Effector memory CD4-positive, alpha-beta T cell (primary cell): ENCODE results near the gene SHANK1.
"Not testable (repeated sequence)": the region's sequence is repeated elsewhere in the genome, so short reads cannot be mapped to it uniquely, and the experiment has no call there.

Experiments
- DNase-seq, 3 donors: peaks; one replicate each; pipeline ENCODE4 v3.0.0-alpha.2; 2020
- H3K27ac ChIP-seq: 2 replicates; pipeline ENCODE4 v1.7.0; 2013; ENCODE audit warnings: mild to moderate bottlenecking, low read length, moderate library complexity; ENCODE audit not compliant: insufficient read depth, poor library complexity, severe bottlenecking
- H3K27me3 ChIP-seq: replicated peaks from 2 replicates; pipeline ENCODE4 v1.7.0; 2013; ENCODE audit warnings: mild to moderate bottlenecking, low read length; ENCODE audit not compliant: insufficient read depth, control insufficient read depth, poor library complexity, severe bottlenecking
- H3K36me3 ChIP-seq: 2 replicates; pipeline ENCODE4 v1.7.0; 2013; ENCODE audit warnings: mild to moderate bottlenecking, low read length, moderate library complexity; ENCODE audit not compliant: control insufficient read depth, insufficient read depth
- H3K4me1 ChIP-seq: 2 replicates; pipeline ENCODE4 v1.7.0; 2013; ENCODE audit warnings: low read length, mild to moderate bottlenecking; ENCODE audit not compliant: control insufficient read depth, insufficient read depth, poor library complexity, severe bottlenecking
- H3K4me3 ChIP-seq: 2 replicates; pipeline ENCODE4 v1.7.0; 2013; ENCODE audit warnings: low read length, low read depth, mild to moderate bottlenecking; ENCODE audit not compliant: insufficient read depth, poor library complexity, severe bottlenecking
- H3K9me3 ChIP-seq: 2 replicates; pipeline ENCODE4 v1.7.0; 2013; ENCODE audit warnings: mild to moderate bottlenecking, low read length, moderate library complexity; ENCODE audit not compliant: control insufficient read depth
- total RNA-seq, 3 donors: gene quantifications; one replicate each; lab custom pipeline; 2026; lab: John Stamatoyannopoulos, UW

The SHANK1 gene
- 0.09 to 0.39 (median 0.17) reads per million in 3 donors for total RNA-seq

GRCh38 chr19:50719566-50719965 is at the start of gene SHANK1:
TSS of gene SHANK1 (minus strand) at chr19:50719802. CDS start at chr19:50716919, 2,883 bp downstream.
- DNase-seq: no peak
- no peaks in the 10 kb centered on the region for H3K9me3 ChIP-seq
- no peaks in the 10 kb centered on the region for H3K36me3 ChIP-seq
- H3K4me1 ChIP-seq: peaks cover 18% of the 10 kb centered on the region
- no peak within 1 kb of the TSS for H3K4me3 ChIP-seq
- H3K27ac ChIP-seq: no peak within 1 kb of the TSS
- peaks cover 22% of the 10 kb centered on the region for H3K27me3 ChIP-seq

- Histone ChIP-seq H3K27ac (no peak overlapping the region), H3K4me1 (no peaks in the 10 kb centered on the region), H3K9me3 (no peaks in the 10 kb centered on the region), H3K27me3 (no peaks in the 10 kb centered on the region), H3K4me3 (no peak overlapping the region), H3K36me3 (no peaks in the 10 kb centered on the region)
- no peak for DNase-seq
These were observed 48.7 kb upstream of the SHANK1 start for GRCh38 chr19:50768277-50768676.

GRCh38 chr19:50767263-50767662 is 47.7 kb upstream of the SHANK1 start:
- H3K27me3 ChIP-seq, H3K36me3 ChIP-seq, H3K27ac ChIP-seq, DNase-seq, H3K4me1 ChIP-seq, H3K9me3 ChIP-seq, H3K4me3 ChIP-seq: not testable (repeated sequence)

GRCh38 chr19:50766746-50767145 is 47.1 kb upstream of the SHANK1 start:
- not testable (repeated sequence) for H3K27ac ChIP-seq, DNase-seq, H3K27me3 ChIP-seq, H3K4me3 ChIP-seq, H3K4me1 ChIP-seq, H3K9me3 ChIP-seq, H3K36me3 ChIP-seq

- Histone ChIP-seq H3K27me3 (no peaks in the 10 kb centered on the region), H3K36me3 (no peaks in the 10 kb centered on the region), H3K4me1 (no peaks in the 10 kb centered on the region), H3K9me3 (no peaks in the 10 kb centered on the region), H3K4me3 (no peak overlapping the region), H3K27ac (no peak overlapping the region)
- no peak for DNase-seq
These were observed 44.8 kb upstream of the SHANK1 start for GRCh38 chr19:50764409-50764808.

GRCh38 chr19:50763521-50763920 is 43.9 kb upstream of the SHANK1 start:
- H3K4me1 ChIP-seq, H3K36me3 ChIP-seq, H3K27me3 ChIP-seq, H3K9me3 ChIP-seq, H3K4me3 ChIP-seq, H3K27ac ChIP-seq, DNase-seq: not testable (repeated sequence)

- not testable (repeated sequence) for H3K27me3 ChIP-seq, H3K9me3 ChIP-seq, H3K4me1 ChIP-seq, H3K4me3 ChIP-seq, H3K36me3 ChIP-seq, H3K27ac ChIP-seq, DNase-seq
These were observed 41.9 kb upstream of the SHANK1 start for GRCh38 chr19:50761501-50761900.

- DNase-seq: no peak
- no peak overlapping the region for H3K4me3 ChIP-seq
- no peaks in the 10 kb centered on the region for H3K4me1 ChIP-seq
- no peaks in the 10 kb centered on the region for H3K36me3 ChIP-seq
- no peak overlapping the region for H3K27ac ChIP-seq
- H3K27me3 ChIP-seq: no peaks in the 10 kb centered on the region
- no peaks in the 10 kb centered on the region for H3K9me3 ChIP-seq
These were observed 40.3 kb upstream of the SHANK1 start for GRCh38 chr19:50759886-50760285.

GRCh38 chr19:50759076-50759475 is 39.5 kb upstream of the SHANK1 start:
- DNase-seq, H3K4me1 ChIP-seq, H3K4me3 ChIP-seq, H3K27ac ChIP-seq, H3K36me3 ChIP-seq, H3K27me3 ChIP-seq, H3K9me3 ChIP-seq: not testable (repeated sequence)

- H3K9me3 ChIP-seq, H3K36me3 ChIP-seq, H3K27me3 ChIP-seq, H3K4me1 ChIP-seq, H3K4me3 ChIP-seq, H3K27ac ChIP-seq, DNase-seq: not testable (repeated sequence)
These were observed 38.0 kb upstream of the SHANK1 start for GRCh38 chr19:50757624-50758023.

GRCh38 chr19:50756244-50756643 is 36.6 kb upstream of the SHANK1 start:
- H3K27me3 ChIP-seq, H3K36me3 ChIP-seq, H3K4me3 ChIP-seq, H3K27ac ChIP-seq, H3K9me3 ChIP-seq, H3K4me1 ChIP-seq, DNase-seq: not testable (repeated sequence)
